ENCODE data around the gene TRIP13.
"Not testable (repeated sequence)": the region's sequence is repeated elsewhere in the genome, so short reads cannot be mapped to it uniquely, and the experiment has no call there.

The TRIP13 gene

DNA sequence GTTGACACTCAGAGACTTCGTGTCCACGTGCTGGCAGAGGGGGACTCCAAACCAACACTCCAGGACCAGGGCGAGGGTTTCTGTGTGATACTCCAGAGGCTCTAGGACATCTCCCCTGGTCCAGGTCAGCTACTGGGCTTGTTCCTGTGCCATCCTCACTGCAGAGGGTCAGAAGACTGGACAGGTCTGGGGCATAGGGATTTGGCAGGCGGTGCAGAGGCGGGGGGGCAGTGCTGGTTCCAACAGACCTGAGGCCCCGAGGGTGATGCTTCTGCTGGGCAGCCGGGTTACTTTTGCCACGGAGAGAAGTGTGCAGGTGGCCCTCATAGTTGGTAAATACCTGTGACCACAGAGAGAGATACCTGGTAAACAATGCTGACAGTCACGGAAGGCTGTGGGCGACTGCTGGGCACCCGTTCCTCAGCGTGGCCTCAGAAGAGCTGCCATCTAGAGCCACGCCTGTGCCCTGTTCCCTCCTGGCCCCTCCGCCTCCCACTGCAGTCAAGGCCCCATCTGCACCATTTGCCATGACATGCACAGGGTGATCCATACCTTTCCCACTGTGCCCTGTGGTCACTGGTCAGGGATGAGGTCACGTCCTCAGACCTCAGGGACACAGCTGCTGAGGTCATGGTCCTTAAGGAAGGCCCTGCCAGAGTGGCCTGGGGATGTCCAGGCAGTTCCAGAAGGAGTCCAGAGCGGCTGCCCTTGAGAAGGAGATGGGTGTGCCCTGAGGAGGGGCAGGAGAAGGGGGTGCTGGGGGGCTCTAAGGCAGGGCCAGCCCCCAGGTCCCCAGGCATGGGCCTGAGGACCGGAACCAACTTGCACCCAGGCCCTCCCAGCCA is 30.0 kb downstream of the TRIP13 start:
- DNase-seq = no peak

- DNase-seq = peak; percentile 39 to 75
Observed at GRCh38 chr5:923281-923873, 30.7 kb downstream of the TRIP13 start.

DNA sequence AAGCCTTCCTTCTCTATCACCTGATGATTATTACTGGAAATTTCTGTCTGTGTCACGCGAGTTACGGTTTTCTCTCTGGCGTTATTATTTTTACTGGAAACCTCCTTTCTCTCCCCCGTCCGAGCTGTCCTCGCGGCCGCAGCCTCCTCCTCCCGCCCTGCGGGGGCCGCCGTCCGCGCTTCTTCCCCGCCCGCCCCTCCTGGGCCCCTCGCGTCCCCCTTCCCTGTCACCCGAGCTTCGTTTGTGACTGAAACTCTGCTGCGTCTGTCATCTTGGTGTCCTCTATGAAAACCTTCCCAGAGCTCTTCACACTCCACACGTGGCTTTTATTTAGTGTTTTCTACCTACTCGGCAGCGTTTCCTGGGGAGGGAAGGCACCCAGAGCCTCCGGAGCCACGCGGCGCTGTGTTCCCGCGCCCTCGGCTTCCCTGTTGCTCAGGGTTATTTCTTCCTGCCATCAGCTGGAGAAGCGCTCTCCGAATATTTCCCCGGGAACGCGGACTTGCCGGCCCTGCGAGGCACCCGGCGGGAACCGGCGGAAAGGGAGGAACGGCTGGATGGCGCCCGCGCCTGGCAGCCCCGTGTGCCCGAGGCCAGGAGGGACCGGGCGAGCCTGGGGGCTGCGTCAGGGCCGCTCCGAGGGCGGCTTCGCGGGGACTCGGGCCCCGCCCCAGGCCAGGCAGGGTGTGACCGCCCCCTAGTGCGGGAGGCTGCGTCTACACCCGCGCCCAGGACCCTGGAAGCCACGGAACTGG is 33.9 kb downstream of the TRIP13 start:
- DNase-seq = no peak

GRCh38 chr5:927172-928015 is 34.7 kb downstream of the TRIP13 start:
- DNase-seq = no peak

- DNase-seq = not testable (repeated sequence)
Observed at GRCh38 chr5:929182-929581, 36.5 kb downstream of the TRIP13 start.

DNA sequence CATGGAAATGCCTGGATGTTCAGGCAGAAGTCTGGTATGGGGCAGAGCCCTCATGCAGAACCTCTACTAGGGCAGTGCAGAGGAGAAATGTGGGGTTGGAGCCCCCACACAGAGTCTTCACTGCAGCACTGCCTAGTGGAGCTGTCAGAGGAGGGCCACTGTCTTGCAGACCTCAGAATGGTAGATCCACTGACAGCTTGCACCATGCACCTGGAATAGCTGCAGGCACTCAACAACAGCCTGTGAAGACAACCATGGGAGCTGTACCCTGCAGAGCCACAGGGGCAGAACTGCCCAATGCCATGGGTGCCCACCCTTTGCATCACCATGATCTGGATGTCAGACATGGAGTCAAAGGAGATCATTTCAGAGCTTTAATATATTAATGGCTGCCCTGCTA is 36.9 kb downstream of the TRIP13 start:
- no peak for DNase-seq

- no peak for DNase-seq
Observed at GRCh38 chr5:930866-931265, 38.2 kb downstream of the TRIP13 start.

GRCh38 chr5:931570-932145 is 39.0 kb downstream of the TRIP13 start:
- no peak for DNase-seq

DNA sequence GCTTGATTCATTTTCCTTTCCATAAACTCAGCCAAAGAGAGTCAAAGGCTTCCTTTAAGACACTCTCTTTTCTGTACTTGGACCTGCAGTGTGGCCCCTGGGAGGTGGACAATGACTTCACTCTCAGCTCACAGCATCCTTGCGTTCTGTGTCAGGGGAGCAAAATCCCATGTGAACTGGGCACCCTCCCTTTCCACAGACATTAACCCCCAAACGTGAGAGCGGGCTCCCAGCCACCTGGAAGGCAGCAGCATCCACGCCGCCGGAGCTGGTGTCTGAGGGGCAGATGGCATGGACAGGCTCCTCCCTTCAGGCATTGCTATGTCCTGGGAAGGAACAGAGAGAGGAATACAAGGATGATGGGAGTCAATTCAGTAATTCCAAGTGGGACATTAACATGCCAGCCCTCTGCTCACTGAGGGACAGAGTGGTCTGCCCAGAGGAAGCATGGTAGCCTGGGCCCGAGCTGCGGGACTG is 39.5 kb downstream of the TRIP13 start:
- no peak for DNase-seq

DNA sequence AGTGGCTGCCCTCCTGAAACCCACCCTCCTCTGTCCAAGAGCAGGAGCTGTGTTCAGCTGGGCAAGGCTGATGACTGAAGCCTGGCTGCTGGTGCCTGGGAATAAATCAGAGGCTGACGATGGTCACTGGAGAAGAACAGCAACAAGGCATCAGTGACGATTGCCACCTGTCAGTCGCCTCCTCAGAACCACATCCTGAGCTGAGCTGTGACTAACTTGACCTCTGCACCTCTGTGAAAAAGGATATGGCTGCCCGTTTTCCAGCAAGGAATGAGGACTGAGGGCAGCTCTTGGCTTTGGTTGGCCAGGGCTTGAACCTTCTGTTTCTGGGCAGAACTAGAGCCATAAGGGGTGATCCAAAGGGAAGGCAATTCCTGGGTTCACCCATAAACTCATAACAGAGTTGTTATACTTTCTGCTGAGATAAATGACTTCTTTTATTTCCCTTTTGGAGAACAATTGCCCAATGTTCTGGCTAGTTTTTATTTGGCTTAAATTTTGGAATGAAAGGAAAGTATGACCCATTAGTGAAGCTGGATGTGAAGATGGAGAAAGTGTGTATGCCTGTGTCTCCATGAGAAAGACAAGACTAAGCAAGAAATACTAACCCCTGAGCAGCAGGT is 40.1 kb downstream of the TRIP13 start:
- DNase-seq = no peak

- no peak for DNase-seq
Observed at GRCh38 chr5:933251-933861, 40.7 kb downstream of the TRIP13 start.

GRCh38 chr5:933951-934350 is 41.3 kb downstream of the TRIP13 start:
- not testable (repeated sequence) for DNase-seq

DNA sequence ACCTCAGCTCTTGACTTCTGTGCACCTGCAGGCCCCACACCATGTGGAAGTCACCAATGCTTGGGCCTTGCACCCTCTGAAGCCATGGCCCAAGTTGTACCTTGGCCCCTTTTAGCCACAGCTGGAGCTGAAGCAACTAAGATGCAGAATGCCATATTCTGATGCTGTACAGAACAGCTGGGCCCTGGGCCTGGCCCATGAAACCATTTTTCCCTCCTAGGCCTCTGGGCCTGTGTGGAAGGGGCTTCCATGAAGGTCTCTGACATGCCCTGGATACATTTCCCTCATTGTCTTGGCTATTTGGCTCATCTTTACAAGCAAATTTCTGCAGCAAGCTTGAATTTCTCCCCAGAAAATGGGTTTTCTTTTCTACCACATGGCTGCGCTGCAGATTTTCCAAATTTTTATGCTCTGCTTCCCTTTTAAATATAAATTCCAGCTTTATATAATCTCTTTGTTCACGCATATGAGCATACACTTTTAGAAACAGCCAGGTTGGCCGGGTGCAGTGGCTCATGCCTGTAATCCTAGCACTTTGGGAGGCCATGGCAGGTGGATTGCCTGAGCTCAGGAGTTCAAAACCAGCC is 41.8 kb downstream of the TRIP13 start:
- not testable (repeated sequence) for DNase-seq

GRCh38 chr5:935510-936084 is 42.9 kb downstream of the TRIP13 start:
- no peak for DNase-seq

- no peak for DNase-seq
Observed at GRCh38 chr5:936149-937144, 43.8 kb downstream of the TRIP13 start.

DNA sequence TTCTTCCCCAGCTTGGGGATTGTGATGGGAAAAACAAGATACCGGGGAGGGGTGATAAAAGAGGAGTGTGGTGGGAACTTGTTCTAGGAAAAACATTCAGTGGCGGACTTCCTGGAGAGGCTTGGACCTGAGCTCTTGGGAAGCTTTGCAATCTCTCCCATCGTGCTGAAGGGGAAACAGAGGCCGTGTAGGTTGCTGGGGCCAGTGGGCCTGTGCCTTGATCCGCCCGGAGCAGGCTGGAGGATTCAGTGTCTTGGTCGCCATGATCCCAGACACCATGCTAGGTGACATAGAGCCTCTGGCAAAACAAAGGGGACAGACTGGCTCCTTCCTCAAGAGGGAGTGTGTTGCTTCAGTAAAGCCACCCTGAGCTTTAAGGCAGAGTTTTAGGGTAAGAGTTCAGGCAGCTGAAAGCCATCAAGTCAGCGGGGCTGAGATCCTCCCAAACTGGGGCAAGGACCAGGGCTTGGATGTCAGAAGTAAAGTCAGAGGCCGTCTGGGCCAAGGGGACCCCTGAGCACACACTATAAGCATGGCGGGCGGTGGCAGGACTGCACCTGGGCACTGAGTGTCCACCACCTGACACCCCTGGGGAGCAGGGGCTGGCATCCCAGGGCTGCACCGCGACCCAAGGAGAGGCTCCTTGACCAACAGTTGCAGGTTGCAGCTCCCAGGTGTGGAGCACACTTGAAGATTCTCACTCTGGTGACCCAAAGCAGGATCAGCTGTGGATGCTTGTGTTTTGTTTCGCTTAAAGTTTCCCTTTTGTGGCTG is 44.7 kb downstream of the TRIP13 start:
- DNase-seq = no peak

- DNase-seq = no peak
Observed at GRCh38 chr5:939368-939767, 46.7 kb downstream of the TRIP13 start.

GRCh38 chr5:940741-941140 is 48.1 kb downstream of the TRIP13 start:
- DNase-seq = not testable (repeated sequence)

All from inflammatory macrophage treated with lipopolysaccharide for 1 hour (primary cell).